HG03196 (cell line): Measurements from ENCODE around the gene CDC42BPB.

Experiments
- ATAC-seq: cut with Tn5 transposase; IDR thresholded peaks from one replicate; pipeline ENCODE4 v1.9.1; 2021; ENCODE audit not compliant: unreplicated experiment

The CDC42BPB gene

GRCh38 chr14:103001226-103001625, 56.1 kb downstream of the CDC42BPB start:
- ATAC-seq: no peak

DNA sequence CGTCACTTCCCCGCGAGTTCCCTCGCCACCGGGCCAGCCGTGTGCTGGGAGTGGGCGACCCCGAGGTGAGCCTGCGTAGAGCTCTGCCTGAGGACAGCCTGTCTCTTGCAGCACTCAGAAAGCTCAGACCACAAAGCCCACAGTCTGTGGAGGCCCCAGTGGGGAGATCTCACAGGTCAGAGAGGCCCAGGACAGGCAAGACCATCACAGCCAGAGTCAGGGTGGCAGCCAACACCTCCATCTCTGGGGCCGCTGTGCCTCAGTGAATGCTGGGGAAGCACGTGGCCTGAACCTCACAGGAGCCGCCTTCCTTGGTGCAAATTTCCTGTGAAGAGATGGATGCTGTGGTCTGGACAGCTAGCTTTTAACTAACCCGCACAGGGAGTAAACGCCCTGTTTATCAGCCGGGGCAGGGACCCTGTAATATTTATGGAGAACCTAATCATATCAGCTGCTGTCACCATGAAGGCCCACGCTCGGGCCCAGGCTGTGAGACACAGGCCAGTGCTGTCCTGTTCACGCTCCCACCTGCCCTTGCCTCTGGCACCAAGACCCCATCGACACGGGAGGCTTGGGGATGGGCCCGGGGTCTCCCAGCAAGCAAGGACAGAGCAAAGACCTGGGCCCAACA, 56.9 kb downstream of the CDC42BPB start:
- no peak for ATAC-seq

DNA sequence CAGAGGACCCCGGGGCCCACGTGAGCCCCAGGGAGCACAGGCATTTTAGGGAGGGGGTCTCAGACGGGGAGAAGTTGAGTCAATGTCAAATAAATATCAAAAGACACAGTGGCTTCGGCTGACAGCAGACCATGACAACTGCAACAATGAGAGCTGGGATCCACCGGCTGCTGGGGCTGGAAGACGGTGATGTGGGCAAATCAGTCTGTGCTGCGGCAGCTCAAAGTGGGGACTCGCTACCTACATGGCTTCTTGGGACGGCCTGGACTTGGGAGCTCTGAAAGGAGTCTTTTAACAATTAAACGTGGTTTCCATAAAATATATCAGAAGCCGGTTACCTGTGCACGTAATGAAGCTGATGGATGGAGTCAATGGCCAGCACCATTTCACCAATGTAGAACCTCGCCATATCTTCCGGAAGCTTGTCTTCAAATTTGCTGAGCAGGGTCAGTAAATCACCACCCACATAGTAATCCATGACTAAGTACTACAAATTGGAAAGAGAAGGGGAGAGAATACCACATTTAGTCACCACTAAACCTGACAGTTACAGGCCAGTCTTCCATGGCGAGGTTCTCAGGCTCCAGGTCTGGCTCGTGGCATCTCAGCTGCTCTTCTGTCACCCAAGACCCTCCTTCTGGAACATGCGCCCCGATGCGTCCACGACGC, 58.0 kb downstream of the CDC42BPB start:
- no peak for ATAC-seq

DNA sequence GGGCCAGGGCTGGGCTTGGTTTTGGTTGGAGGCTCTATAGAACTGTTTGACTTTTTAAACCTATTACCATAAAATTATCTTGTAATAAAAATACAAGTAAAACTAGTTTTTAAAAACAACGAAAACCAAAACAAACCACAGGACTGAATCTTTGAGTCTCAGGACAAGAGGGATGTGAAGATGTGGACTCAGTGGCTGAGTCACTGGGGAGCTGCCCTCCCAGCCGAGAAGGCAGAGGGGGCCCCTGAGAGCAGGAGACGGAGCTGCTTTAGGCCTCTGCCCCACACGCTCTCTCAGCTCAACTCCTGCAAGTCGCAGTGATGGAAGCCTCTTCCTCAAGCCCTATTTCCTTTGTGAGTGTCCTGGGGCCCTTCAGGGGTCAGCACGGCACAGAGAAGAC, 59.0 kb downstream of the CDC42BPB start:
- ATAC-seq: no peak

DNA sequence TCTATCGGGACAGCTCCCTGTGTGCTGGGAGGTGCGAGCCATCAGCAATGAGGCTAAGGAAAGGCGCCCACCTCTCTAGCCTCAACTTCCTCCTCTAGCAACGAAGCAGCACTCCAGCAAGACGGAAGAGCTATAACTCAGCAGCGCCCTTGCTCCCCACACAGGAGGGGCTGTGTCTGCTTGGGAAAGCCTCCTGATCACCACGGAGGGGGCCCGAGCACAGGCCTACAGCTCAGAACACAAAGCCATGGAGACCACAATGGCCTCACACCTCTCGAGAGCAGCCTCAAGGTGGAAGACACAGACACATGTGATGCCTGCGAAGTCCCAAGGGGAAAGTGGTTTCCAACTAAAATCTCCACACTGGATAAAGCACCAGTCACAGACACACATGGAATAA, 60.4 kb downstream of the CDC42BPB start:
- no peak for ATAC-seq

GRCh38 chr14:102994689-102995088, 62.7 kb downstream of the CDC42BPB start:
- no peak for ATAC-seq

DNA sequence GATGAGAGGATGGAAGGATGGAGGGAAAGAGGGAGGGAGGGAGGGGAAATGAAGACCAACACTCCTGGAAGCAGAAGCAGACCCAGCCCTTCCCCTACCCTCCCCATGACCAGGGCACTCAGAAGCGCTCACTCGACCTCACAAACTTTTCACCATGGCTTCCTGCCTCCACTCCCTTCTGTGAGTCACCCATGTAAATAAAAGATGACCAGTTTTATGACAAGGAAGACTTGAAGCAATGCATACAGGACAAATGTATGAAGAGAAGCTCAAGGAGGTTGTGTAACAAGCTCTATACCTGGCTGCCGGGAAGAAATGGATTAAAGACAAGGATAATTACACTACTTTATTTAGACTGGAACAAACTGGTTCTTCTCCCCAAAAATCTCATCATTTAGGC, 63.8 kb downstream of the CDC42BPB start:
- no peak for ATAC-seq

DNA sequence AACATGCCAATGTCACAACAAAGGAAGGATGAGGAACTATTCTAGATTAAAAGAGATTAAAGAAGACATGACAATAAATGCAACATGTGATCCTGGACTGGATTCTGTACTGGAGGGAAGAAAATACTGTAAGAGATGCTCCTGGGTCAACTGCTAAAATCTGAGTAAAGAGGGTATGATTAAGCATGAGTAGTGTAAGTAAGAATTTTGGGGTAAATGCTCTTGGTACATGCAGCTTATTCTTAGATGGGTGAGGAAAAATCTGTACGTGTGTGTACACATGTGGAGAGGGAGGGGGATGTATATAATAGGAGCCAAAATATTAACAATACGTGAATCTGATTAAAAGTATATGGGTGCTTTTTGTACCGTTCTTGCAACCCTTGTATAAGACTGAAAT, 66.0 kb downstream of the CDC42BPB start:
- ATAC-seq: no peak

DNA sequence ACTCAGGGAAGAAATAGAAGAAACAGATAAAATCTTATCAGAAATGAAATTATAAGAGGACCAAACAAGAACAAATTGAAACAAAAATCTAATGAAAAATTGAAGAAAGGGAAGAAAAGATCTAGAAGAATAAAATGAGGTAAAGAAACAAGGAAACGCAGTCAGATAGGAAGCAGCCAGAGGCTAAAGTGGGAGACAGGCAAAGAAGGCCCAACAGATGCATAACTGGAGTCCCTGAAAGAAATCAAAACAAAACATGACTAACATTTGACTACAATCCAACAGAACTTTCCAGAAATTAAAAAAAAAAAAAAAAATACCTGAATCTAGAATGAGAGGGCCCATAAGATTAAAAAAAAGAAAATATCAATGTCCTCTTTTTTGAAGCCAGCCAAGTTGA, 69.3 kb downstream of the CDC42BPB start:
- no peak for ATAC-seq

- no peak for ATAC-seq
Measured at GRCh38 chr14:102986810-102987579, 70.4 kb downstream of the CDC42BPB start.

DNA sequence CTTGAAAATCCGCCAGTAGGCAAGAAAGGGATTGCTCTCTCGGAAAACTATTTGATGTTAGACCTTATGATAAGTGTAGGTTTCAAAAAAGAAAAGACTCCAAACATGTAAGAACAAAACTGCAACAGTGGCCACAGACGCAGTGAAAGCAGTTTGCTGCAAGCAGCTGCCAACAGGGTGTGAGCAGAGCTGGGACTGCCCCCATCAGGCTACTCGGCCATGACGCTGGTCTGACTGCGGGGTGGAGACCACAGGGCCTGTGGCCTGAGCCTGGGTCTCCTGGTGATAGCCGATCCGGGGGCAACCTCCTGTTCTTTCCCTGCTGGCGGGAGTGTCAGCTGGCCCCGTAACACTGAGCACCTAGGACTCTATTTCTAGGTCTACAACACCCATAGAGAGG, 71.7 kb downstream of the CDC42BPB start:
- ATAC-seq: no peak

DNA sequence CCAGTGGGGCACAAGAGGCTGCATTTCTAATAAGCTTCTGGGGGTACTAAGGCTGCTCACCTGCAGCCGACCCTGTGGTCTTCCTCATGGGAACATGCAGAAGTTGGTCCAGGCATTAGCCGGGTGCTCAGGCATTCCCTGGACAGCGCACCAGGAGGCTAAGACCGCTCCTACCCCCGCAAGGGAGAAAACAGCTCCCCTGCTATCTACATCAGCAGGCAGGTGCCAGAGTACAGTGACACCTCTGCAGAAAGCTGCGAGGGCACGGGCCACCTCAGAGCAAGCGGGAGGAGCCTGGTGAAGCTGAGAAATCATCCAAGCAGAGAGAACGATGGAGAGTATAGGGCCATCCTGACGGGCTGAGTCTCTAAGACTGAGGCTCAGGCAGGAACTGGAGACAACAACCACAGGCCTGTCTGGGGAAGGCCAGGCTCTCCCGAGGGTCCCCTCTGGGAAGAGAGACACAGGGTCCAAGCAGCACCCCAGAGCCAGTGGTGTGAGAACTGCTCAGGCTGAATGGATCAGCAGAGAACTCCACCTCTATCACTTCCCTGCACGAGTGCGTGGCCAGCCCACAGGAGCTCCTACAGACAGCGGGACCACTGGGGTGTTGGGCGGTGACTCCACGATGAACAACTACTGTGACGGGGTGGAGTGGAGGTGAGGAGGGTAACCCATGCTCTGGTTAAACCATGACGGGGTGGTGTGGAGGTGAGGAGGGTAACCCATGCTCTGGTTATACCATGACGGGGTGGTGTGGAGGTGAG, 72.8 kb downstream of the CDC42BPB start:
- no peak for ATAC-seq

GRCh38 chr14:102983496-102983895, 73.9 kb downstream of the CDC42BPB start:
- ATAC-seq: no peak

DNA sequence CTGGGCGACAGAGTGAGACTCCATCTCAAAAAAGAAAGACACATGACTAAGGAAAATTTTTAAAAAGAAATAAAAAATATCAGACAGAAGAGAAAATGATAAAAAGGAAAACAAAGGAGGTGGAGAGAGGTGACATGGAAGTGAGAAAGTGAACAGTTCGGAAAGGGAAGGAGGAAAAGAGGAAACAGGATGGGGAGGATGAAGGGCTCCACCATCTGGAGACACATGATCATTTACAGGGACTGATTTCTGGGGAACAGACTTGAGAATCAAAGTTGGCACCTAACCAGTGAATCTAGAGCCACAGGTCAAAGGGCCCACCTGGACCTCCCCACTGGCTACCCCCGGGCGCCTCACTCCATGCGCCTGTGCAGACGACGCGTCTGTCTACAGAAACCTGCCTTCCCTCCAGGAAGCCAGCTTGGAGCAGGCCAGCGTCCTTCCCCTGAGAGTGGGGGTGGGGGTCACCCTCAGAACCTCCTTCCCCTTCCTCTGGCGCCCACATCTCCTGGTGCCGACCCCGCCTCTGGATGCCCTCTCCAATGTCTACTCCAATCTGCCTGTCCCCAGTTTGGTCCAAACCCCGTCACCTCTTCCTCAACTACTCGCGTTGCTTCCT, 74.4 kb downstream of the CDC42BPB start:
- ATAC-seq: no peak

- no peak for ATAC-seq
Measured at GRCh38 chr14:102980409-102980810, 76.9 kb downstream of the CDC42BPB start.

- no peak for ATAC-seq
Measured at GRCh38 chr14:102979406-102979805, 77.9 kb downstream of the CDC42BPB start.

DNA sequence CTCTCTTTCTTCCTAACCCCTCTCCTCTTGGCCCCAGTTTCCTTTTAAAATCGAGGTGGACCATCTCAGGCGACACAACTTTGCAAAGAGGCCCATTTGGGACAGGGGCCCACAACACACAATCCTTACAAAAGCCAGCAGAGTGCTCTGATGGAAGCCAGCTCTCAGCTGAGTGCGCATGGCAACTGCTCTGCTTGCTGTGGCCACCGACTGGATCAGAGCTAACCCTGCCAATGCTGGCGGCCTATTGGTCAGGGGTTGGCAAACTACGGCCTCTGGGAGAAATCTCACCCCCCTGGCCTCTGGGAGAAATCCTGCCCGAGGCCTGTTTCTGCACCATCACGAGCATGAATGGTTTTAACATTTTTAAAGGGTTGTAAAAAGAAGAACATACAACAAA, 79.9 kb downstream of the CDC42BPB start:
- no peak for ATAC-seq

- no peak for ATAC-seq
Measured at GRCh38 chr14:102975662-102976061, 81.7 kb downstream of the CDC42BPB start.

GRCh38 chr14:102973706-102974285, 83.6 kb downstream of the CDC42BPB start:
- ATAC-seq: no peak

DNA sequence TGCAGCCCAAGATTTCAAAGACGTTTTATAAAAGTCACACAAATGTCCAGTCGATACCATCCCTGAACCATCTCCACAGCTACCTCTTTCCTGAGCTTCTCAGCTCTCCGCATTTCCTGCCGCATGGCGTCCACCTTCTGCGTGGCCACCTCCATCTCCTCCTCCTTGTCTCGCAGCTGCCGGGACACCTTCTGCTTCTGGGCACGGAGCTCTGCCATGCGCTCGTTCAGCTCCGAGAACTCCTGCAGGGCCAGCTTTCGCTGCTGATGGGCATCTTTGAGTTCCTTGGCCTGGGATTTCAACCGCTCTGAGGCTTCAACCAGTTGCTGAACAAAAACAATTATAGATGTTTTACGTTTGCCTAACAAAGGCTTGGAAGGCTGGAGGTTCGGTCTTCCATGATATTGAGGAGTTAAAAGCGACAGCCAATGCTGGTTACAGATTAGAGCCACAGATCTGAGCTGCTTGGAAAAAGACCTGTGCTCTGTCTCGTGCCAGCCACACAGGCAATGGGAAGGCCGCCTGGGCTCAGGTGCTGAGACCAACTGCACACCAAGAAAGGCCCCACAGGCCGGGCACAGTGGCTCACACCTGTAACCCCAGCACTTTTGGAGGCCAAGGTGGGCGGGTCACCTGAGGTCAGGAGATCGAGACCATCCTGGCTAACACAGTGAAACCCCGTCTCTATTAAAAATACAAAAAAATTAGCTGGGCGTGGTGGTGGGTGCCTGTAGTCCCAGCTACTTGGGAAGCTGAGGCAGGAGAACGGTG, 85.3 kb downstream of the CDC42BPB start:
- no peak for ATAC-seq
